HG02763 (cell line): ENCODE data around the gene CATSPER2.
"Not testable (repeated sequence)": the region's sequence is repeated elsewhere in the genome, so short reads cannot be mapped to it uniquely, and the experiment has no call there.

ENCODE experiments used
- ATAC-seq: cut with Tn5 transposase; IDR thresholded peaks from one replicate; pipeline ENCODE4 v1.9.1; 2021; ENCODE audit warnings: mild to moderate bottlenecking, moderate library complexity; ENCODE audit not compliant: unreplicated experiment

The CATSPER2 gene

DNA sequence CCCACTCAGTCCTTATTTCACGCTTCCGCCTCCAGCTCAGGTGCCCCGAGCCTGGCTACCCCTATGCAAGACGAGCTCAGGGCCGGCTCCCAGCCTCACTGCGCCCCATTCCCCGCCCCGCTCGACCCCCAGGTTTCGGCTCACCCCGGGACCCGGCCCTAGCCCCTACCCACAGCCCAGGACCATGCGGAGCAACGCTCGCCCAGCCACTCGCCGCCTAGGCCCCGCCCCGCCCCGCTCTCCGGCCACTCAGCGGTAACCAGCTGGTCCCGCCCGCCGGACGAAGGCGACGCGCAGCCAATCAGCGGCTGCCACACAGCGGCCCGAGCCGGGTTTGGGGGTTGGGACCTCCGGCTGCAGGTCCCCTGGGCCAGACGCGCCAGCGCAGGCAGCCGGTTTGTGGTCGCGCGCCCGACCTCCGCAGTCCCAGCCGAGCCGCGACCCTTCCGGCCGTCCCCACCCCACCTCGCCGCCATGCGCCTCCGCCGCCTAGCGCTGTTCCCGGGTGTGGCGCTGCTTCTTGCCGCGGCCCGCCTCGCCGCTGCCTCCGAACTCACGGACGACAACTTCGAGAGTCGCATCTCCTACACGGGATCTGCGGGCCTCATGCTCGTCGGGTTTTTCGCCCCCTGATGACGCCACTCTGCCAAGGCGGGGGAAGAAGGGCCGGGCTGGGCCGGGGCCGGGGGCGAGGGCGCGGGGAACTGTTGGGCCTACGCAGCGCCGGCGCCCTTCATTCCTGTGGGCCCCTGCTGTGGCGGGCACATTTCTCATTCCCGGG lies at the start of gene CATSPER2:
Gene CATSPER2, minus strand, starts transcription at position 196 of the 781 bp plus-strand sequence. CDS start 783 bp downstream, outside the sequence.
- ATAC-seq, result no peak

DNA sequence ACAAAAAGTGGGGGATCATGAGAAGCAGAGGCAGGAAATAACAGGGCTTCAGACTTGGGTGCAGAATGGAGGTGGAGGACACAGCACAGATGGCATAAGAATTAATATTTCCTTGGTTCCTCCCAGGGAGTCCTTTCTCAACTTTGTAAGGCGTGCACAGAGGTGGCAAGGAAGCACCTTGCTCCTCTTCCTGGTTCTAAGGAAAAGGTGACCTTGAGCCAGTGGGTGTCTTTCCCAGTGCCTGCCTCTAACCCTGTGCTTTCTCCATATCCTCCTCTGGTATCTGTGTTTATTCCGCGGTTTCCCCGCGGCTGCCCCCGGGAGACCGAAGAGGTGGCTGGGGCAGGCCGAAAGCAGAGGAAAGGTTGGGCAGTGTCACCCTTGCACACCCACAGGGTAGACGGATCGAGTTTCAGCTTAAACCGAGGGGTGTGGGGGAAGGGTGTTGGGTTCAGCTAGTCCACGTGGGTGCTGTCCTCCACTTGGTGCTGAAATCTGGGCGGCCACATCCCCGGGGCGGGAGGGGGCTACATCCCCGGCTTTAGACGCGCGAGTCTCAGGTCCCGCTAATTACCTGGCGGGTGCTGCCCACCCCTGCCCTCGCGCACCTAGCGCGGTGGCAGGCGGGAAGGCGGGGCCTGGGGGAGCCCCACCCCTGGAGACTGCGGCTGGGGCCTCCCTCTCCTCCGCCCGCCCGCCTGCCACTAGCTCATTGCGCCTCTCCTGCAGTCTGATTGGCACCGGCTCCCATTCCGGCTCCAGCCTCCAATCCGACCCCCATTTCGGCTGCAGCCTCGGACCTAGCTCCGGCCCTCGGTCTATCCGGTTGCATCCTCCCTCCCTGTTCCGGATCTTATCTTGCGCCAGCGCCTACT lies 44.7 kb upstream of the CATSPER2 start, which contains the start of gene CKMT1A:
Gene CKMT1A, plus strand, starts transcription at position 712 of the 875 bp plus-strand sequence. CDS start 192 bp downstream, outside the sequence.
- not testable (repeated sequence) for ATAC-seq

DNA sequence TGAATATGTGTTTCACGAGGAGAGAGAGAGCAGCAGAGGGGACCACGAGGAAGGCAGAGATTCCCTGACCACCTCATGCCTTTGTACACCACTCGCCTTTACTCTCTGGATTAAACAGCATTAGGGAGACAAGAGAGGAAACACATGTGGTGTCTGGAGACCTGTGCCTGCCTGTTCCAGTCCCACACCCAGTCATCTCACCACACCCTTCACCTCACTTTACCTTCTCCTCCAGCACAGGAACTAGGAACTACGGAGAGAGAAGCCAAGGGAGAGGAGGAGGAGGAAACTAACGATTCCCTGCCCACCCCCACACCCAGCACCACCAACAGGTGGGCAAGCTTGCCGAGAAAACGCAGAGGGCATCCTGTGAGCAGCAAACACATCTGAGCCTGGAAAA lies 44.0 kb upstream of the CATSPER2 start:
- ATAC-seq, result not testable (repeated sequence)

DNA sequence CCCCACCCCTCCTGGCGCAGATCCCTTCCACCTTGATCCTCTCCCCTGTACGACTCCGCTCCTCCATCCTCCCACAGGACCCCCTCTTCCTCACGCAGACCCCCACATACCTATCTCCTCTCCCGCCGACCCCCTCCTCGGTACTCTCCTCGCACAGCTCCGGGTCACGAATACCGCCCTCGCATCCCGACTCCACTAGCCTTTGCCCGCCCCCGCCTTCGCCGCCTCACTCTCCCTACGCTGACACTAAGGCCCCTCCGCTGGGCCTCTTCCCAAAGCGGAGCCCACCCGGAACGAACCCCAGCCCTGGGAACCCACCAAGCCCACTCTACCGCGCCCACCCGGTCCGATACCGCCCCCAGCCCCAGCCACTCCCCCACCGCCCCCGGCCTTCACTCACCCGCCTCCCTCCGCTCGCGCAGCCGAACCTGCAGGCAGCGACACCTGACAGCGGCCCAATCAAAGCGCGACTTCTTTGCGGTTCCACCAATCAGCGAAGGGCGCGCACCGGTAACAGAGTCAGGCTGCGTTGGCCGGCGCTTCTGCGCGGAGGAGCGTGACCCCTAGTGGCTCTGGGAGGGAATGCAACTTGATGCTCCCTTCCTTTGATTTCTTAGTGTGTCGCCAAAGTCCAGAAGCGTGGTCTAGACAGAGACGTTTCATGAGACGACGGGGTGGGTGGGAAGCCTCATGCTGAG lies 41.1 kb upstream of the CATSPER2 start:
- peak; percentile 97 for ATAC-seq

DNA sequence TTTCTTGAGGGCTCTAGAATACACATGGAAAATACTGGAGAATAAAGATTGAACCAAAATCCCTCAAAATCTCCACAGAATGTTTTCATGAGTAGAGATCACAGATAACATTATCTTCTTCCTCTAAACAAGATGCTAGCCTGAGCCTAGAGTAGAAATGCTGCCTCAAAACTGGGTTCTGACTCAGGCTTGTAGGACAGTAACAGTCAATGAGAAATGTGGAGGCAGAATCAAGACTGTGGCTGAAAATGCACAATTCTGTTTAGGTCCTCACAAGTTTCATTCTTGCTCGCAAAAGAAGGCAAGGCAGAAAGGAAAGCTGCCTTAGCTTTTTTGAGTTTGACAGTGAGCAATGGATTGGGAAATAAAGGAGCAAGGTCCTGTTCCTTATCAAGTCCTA lies 25.5 kb upstream of the CATSPER2 start:
- ATAC-seq, result not testable (repeated sequence)

DNA sequence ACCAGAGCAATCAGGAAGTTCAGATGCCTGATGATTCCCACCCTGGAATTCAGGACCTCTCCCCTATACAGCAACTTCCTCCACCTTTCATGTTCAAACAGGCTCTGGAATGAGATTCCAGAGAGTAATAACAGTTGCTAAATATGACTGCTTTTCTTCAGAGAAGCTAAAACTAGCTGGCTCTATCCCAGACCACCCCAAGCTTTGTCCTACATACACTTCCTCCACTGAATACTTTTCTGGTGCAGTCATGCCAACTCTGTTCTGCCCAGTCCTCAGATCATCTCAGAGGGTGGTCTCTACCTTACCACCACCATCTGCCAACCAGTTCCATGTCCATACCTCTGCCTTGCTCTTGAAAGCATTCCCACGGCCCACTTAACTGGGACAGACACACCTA lies 17.5 kb upstream of the CATSPER2 start:
- not testable (repeated sequence) for ATAC-seq

DNA sequence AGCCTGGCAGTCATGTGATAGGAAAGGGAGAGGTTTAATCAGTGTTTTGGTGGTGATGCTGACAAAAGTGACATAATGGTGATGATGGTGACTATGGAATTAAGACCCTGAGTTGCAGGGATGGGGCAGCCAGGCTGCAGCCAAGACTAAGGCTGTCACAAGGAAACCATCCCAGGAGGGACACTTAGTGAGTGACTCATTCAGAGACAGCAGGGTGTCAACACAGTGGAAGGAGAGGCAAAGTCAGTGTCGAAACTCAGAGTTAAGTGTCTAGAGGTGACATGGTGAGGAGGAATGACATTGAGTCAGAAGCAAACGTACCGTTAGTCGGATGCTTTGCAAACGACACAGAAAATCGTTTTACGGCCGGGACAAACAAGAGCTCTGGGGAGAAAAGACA lies 14.7 kb upstream of the CATSPER2 start:
- ATAC-seq, result not testable (repeated sequence)

DNA sequence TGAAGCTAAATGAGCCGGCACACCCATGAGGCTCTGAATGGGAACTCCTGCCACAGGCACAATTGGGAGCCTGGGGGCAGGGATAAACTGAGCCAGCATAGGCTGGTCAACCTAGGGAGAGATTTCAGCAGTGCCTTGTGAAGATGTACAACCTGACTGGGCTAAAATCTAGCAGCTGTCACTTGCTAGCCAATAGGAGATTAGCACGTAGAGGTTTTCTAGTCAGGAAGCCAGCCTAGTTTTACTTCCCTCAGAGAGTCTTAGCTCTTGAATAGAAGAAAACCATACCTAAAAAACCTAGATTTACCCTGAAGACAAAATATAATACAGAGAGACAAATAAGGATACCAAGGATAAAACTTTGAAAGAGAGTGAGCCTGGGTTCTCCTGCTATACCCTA lies 13.6 kb upstream of the CATSPER2 start:
- not testable (repeated sequence) for ATAC-seq

DNA sequence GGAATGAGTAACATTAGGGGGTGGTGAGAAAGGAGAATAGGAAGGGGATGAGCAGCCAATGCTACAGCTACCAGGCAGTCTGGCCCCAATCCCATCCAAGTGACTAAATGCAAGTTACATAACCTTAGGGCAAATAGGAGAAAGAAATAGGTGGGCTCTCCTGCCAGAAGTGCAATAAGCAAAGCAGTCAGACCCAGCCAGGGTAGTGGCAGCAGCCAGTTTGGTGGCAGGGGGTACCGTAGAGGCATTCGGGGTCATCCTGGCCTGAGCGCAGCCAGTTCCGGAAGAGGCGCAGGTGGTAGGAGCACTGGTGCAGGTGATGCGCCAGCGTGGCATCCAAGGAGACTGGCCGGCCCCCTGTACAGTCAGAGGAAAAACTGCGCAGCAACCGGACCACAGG lies 11.1 kb upstream of the CATSPER2 start:
- ATAC-seq, result not testable (repeated sequence)

DNA sequence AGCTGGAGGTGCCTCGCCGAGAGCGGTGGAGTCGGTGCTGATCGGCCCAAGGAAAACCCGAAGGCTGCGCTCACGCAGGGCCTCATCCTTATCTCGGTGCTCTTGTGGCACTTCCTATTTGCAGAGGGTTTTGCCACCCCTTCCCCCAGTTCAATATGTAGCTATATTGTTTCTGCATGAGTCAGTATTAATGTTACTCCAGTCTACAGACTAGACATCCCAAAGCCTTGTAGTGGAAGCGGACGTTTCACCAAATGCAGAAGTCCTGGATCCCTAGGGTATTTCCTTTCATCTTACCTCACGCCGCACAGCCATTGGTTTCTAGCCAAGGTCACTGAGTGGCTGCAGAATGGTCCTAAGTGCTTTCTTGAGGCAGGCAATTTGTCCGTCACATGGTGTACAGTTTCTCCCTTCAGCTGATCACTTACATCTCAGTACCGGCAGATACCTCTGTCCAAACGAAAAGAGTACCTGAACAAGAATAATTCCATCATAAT lies 834 bp upstream of the CATSPER2 start:
- not testable (repeated sequence) for ATAC-seq

DNA sequence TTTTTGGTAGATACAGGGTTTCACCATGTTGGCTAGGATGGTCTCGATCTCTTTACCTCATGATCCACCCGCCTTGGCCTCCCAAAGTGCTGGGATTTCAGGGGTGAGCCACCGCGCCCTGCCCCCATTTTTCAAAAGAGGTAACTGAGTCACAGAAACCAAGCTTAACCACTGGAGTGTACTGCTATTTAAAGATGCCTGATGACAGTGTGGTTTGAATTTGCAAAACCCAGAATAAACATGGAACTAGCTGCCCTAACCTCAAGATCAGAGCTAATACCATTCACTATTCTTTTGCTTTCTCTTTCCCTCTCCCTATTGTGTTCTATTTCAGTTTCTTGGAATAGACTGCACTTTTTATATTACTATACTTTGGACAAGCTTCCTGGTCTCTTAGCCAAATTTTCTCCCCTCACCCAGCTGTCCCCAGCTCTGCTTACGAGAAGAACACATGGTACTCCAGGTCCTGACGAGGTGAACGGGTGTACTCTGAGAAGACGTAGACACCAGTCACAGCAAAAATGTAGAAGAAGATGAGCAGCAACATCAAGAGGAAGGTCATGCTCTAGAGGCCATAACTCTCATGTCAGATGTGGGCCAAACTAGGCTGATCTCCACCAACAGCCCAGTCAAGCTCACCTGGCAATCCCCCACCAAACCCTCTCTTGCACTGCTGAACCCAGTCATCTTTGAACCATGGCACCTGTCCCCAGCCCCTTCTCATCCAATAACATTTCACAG lies 10.0 kb downstream of the CATSPER2 start:
- not testable (repeated sequence) for ATAC-seq

DNA sequence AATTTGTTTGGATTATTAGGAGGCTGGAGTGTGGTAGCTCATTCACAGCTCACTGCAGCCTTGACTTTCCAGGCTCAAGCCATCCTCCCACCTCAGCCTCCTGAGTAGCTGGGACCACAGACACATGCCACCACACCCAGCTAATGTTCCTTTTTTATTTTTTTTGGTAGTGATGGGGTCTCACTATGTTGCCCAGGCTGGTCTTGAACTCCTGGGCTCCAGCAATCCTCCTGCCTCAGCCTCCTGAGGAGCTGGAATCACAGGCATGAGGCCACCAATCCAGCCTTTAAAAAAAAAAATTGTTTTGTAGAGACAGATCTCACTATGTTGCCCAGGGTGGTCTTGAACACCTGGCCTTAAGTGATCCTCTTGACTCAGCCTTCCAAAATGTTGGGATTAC lies 21.7 kb downstream of the CATSPER2 start:
- not testable (repeated sequence) for ATAC-seq

DNA sequence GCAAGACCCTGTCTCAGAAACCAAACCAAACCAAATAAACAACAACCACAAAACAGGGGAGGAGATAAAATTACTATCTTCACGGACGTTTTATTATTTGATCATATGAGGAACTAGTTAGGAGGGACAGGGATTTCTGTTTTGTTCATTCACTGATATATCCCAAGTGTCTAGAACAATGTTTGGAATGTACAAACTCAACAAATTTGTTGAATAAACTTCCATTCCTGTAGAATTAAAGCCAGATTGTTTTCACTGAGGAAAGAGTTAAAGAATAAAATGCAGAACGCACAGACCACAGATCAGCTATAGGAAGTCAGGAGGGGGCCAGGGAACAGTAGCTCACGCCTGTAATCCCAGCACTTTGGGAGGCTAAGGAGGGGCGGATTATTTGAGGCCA lies 23.5 kb downstream of the CATSPER2 start:
- no peak for ATAC-seq

DNA sequence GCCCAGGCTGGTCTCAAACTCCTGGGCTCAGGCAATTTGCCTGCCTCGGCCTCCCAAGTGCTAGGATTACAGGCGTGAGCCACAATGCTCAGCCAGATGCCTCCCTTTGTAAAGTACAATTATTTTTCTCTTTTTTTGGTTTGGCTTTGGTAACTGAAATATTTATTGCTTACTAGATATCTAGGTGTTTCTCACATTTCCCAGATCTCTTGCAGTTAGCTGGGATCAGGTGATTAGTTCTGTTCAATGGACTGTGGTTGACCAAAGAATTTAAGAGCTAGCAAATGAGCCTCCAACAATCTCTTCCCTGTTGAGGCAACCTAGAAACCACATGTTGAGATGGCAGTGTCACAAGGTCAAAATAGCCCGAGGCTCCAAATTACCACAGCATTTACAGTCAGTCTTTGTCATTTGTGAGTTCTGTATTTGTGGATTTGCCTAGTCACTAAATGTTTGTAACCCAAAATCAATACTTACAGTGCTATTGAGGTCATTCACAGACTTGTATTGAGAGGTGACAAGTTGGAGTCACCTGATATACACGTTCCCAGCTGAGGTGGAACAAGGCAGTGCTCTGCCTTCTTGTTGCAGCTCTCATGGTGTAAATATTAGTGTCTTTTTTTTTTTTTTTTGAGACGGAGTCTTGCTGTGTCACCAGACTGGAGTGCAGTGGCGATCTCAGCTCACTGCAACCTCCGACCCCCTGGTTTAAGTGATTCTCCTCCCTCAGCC lies 26.4 kb downstream of the CATSPER2 start:
- ATAC-seq, result not testable (repeated sequence)

DNA sequence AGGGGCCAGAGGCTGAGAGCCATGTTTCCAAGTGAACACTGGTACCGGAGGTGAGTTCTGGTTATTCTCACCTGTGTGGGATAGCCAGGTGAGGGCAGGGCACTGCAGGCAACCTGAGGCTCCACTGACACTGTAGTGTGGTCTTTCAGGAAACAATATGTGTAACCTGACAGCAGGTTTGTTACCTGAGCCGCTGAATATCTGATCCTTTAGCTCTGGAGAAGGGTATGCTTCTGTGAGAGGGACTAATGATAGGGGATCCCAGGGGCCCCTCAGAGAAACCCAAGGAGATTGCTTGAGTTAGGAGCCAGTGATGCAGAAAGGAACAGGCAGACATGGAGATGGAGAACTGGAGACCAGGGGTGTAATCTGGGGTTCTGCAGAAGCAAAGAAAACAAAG lies 29.9 kb downstream of the CATSPER2 start, which contains the start of gene STRC:
Gene STRC, minus strand, starts transcription at position 101 of the 400 bp plus-strand sequence. Its CDS starts 78 bp downstream, at position 23.
- ATAC-seq, result not testable (repeated sequence)

DNA sequence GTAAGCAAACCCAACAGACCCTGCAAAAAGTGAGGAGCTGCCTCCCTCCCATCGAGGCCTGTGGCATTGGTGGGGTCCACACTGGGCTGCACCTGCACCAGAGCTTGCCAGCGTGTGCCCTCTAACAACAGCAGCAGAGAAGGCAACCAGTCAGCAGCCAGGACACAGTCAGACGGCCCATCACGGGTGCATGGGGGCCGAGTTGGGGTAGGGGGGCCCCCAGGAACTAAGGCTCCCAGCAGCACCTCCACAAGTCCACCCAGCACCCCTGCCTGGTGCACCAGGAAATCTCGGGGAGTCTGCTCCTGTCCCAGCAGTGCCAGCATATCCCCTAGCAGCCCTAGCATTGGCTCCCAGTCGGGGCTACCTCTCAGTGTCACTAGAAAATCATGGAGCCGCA lies 30.9 kb downstream of the CATSPER2 start:
- not testable (repeated sequence) for ATAC-seq

DNA sequence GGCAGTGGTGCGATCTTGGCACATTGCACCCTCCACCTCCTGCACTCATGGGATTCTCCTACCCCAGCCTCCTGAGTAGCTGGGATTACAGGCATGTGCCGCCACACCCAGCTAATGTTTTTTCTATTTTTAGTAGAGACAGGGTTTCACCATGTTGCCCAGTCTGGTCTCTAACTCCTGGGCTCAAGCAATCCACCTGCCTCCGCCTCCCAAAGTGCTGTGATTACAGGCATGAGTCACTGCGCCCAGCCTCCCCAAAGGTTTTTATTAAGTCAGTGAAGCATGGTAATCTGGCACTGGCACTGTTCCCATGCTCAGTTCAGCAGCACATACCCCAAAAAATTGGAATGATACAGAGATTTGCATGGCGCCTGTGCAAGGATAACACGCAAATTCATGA lies 46.4 kb downstream of the CATSPER2 start:
- not testable (repeated sequence) for ATAC-seq

DNA sequence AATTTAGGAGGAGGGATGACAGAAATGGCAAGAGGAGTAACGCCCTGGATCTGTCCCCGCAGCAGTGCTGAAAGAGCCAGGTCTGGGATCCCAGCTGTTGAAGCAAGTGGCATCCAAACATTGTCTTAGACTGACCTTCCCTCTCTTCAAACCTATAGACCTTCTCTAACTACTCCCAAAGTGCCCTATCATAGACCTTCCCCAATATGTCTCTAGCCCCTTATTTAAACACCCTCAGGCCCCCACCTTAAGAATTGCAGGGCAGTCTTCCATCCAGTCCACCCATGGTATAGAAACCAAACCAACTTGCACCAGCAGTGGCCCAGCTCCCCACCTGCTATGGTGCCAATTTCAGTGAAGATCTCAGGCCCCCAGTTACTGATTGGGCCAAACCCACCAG lies 48.4 kb downstream of the CATSPER2 start:
- not testable (repeated sequence) for ATAC-seq

DNA sequence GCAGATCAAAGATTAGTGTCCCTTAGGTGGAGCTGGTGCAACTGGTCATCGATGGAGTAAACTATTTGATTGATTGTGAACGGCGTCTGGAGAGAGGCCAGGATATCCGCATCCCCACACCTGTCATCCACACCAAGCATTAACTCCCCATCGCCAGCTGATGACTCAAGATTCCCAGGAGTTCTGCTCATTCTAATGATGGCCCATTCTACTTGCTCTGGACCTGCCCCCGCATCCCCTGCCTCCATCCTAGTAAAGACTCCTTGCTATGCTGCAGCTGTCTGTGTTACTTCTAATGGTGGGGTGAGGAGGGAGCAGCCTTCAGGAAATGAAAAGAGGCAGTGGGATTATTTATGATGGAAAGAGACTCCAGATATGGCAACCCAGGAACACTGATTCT lies 49.5 kb downstream of the CATSPER2 start:
- ATAC-seq, result not testable (repeated sequence)
